GM20431 (cell line): ENCODE results near the gene RBMS1.

Source experiments
- in situ Hi-C: fragments of 300-500 bp; cut with MseI, MboI; formaldehyde crosslinking; loops from one replicate; pipeline ENCODE4 v1.15.0; 2020; ENCODE audit warnings: low sequenced_read_pairs; ENCODE audit not compliant: unreplicated experiment

Gene RBMS1

DNA sequence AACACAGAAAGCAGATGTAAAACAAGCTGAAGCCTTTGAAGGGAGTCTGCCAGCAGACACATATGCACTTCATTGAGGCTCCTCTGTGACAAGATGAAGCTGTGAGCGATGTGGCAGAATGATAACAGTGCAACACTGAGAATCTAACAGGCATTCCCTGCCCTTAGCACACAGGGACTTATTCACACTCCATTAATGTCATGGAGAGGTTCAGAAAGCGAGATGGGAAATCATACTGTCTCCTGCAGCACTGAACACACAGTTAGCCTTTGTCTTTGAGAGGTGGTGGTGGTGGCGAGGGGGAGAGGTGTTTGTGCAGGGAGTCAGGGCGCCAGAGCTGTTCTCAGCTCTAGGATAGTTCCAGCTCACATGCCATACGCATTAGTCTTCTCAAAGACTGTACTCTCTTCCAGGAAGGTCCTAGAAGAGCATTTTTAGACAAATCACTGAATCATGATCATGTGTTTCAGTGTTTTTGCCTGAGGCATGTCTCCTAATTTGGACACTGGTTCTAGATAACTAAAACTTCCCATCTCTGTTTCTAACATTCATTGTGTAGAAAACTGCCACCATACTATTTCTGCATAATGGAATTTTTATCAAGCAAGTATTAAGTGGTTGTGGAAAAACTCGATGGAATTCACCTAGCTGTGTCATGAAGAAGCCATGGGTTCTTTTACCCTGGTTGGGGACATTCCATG lies 200.1 kb downstream of the RBMS1 start:
- in situ Hi-C loops = no loop called here

GRCh38 chr2:160292225-160292624 lies 201.4 kb downstream of the RBMS1 start:
- in situ Hi-C loops = no loop called here

- in situ Hi-C loops = no loop called here
These were observed 202.2 kb downstream of the RBMS1 start for GRCh38 chr2:160291382-160291781.

GRCh38 chr2:160290598-160290997 lies 203.0 kb downstream of the RBMS1 start:
- in situ Hi-C loops = no loop called here

- in situ Hi-C loops = no loop called here
These were observed 203.8 kb downstream of the RBMS1 start for GRCh38 chr2:160289831-160290230.

GRCh38 chr2:160289126-160289525 lies 204.5 kb downstream of the RBMS1 start:
- in situ Hi-C loops = no loop called here

GRCh38 chr2:160288324-160288723 lies 205.3 kb downstream of the RBMS1 start:
- in situ Hi-C loops = no loop called here

- in situ Hi-C loops = no loop called here
These were observed 206.1 kb downstream of the RBMS1 start for GRCh38 chr2:160287476-160287875.

DNA sequence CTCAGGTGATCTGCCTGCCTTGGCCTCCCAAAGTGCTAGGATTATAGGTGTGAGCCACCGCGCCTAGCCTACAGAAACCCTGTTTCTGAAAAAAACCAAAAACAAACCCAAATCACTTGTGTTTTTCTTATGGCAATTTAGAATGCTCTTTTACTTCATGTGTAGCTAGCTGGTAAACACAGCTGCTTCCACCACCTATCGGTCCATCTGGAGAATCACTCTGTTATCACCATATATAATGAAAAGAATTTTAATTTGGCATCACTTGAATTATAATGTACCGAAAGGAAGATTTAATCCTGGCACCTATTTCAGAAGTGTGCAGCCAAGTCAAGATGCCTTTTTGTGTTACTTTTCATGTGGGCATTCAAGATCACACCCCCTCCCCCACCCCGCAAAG lies 207.1 kb downstream of the RBMS1 start:
- in situ Hi-C loops = no loop called here

GRCh38 chr2:160283675-160284074 lies 209.9 kb downstream of the RBMS1 start:
- in situ Hi-C loops = no loop called here

- in situ Hi-C loops = no loop called here
These were observed 211.5 kb downstream of the RBMS1 start for GRCh38 chr2:160282063-160282580.

GRCh38 chr2:160281213-160281612 lies 212.4 kb downstream of the RBMS1 start:
- in situ Hi-C loops = no loop called here

DNA sequence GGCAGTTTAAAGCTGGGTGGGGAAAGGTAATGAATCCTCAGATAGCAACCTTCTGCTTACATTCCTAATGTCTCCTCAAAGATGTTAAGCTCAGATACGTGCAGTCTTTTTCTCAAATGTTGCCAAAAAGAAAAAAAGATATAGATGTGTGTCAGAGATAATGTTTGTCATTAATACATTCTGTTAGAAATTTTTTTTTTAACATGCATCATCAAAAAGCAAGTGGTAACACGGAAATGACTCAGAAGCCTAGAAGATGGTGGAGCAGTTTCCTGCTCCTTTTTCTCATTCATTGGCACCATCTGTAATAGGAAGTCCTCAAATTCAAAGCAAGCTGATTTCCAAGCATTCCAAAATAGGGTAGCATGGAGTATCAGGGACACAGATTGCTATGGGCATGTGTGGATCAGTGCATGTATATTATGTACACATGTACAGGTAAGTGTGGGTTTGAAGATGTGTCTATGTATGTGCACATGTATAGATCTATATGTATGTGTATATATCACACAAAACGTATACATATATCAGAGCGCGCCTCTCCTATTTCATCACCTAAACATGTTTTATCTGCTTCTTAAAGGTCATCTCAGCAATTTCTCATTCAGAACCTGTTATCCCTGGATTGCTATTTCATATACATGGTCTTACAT lies 213.7 kb downstream of the RBMS1 start:
- in situ Hi-C loops = no loop called here

- in situ Hi-C loops = no loop called here
These were observed 214.8 kb downstream of the RBMS1 start for GRCh38 chr2:160278879-160279177.

DNA sequence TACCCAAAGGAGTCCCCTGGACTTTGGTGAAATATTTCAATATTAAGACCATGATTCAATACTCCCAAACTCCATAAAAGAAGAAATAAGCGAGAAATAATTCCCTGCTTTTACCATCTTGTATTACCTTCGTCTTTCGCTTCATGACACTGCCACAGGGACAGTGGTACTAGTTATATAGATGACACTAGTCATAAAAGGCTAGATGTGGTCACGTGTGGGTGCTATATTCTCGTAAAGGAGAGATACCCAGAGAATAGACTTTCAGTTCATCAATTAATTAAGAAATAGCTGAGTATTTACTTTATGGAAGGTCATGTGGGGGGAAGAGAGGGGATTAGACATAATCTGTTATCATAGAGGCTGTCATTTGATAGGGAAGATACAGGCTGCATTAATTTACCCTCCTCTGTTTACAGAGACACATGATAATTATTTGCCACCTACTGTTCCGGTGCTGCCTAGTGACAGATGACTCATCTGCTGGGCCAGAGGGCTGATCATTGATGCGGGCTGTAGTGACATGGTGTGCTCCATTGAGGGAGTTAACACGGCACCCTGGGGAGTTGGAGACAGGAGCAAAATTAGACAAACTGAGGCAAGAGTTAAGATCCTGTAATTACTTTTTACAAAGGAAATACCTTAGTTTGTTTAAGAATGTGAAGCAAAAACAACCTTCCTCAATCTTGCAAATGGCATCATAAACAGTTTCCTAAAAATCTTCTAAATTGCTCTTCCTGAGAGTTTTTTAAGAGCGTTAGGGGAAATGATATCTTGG lies 215.3 kb downstream of the RBMS1 start:
- in situ Hi-C loops = no loop called here

- in situ Hi-C loops = no loop called here
These were observed 216.5 kb downstream of the RBMS1 start for GRCh38 chr2:160277151-160277550.

GRCh38 chr2:160275656-160276055 lies 218.0 kb downstream of the RBMS1 start:
- in situ Hi-C loops = no loop called here

- in situ Hi-C loops = no loop called here
These were observed 222.2 kb downstream of the RBMS1 start for GRCh38 chr2:160271171-160272086.

- in situ Hi-C loops = no loop called here
These were observed 223.0 kb downstream of the RBMS1 start for GRCh38 chr2:160270571-160271113.
